Measurements from ENCODE around the gene PPP2R2B. TPM values are rescaled to one million over a fixed set of nuclear protein-coding genes. Genes with fewer than 3 reads are reported as not detected.
A peak's percentile ranks its signal among the peaks of the same experiment; 100 is the strongest.
"Not testable (repeated sequence)": the region's sequence is repeated elsewhere in the genome, so short reads cannot be mapped to it uniquely, and the experiment has no call there.

Gene PPP2R2B
- total RNA-seq, 1 donor from 2014 or later = 0.03 TPM

DNA sequence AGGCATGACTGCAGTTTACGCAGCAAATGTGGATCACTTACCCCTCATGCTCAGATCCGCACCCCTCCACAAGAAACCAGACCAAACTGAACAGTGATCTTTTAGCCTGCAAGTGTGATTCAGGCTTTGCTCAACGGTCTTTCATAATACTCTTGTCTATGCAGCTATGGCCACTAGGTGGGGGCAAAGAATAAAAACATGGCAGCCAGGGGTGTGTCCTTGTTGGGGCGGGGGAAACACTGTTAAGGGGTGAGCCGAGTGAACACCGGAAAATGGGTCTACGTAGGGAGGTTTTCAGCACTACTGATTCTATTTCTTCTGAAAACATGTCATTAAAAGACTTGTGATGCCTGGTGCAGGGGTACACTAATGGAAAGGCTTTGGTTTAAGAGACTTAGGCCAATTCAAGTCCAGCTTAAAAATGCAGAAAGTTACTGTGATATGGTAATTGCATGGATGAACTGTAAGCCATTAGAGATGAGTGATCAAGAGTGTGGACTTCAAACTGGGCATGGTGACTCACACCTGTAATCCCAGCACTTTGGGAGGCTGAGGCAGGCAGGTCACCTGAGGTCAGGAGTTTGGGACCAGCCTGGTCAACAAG lies 312.7 kb downstream of the PPP2R2B start:
- peak; percentile 95 for ATAC-seq
- peak; percentile 47 for DNase-seq (ENCODE audit: low spot score)

DNA sequence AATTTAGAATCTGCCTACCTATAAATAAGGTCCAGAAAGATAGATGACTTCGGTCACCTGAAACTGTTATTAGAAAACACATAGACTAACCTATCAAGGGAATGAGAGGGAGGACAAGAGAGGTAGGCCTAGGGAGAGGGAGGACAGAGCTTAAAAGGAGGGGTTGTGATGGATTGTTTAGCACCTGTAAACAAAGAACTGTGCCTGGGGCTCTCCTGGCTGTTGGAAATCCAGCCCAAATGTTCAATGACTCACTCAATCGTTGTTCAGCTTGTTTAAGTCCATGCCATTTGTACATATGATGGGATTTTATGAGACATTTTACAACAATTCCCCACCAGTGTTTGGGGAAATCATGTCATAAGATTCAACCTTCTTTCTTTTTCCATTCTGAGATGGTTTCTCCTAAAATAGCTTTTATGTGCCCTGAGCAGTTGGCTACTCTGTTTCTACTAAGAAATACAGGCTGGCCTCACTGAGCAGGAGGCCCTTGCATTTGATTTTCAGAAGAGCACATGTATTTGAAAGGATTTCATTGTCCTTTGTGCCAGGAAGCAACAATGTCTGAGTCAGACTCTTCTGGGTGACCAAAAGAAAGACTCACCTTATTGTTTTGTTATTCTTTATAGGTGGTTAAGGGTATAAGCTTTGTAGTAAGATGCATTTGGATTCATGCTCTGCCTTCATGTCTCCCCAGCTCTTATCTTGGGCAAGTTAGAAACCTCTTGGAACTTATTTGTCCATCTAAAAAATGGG lies 314.4 kb downstream of the PPP2R2B start:
- no peak for ATAC-seq
- DNase-seq (ENCODE audit: low spot score) = no peak

DNA sequence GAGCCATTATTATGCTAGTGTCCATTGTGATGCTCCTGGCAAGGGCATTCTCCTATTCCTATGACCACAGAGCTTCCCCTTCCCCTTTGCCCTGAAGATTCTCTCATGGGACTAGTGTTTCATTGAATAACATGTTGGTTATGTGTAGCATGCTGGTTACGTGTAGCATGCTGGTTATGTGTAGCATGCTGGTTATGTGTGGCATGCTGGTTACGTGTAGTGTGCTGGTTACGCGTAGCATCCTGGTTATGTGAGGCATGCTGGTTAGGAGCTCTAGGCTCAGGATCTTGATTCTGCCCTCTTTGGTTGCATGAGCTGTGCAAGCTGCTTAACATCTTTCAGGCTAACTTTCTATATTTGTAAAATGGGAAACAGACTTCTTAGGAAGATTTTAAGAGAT lies 316.1 kb downstream of the PPP2R2B start:
- DNase-seq (ENCODE audit: low spot score) = no peak
- no peak for ATAC-seq

DNA sequence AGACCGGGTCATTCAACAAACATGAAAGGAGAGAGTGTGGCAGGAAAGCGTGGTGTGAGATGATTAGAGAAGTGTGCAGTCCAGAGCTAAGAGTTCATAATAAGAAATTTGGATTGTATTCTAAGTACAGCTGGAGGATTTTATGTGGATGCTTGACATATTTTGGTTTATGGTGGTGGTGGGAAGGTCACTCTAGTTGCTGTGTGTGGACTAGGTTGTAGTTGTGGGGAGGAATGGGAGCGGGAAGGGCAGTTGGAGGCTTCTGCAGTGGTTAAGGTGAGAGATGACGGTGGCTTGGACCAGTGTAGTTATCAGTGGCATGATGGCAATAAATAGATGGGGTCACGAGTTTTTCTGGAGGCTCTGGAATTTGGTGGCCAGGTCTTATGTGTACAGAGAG lies 316.8 kb downstream of the PPP2R2B start:
- ATAC-seq = no peak
- no peak for DNase-seq (ENCODE audit: low spot score)

GRCh38 chr5:146560205-146560812 lies 318.2 kb downstream of the PPP2R2B start:
- DNase-seq (ENCODE audit: low spot score) = no peak
- ATAC-seq = no peak

- not testable (repeated sequence) for ATAC-seq; DNase-seq (ENCODE audit: low spot score)
Measured at GRCh38 chr5:146556884-146557283, 321.7 kb downstream of the PPP2R2B start.

DNA sequence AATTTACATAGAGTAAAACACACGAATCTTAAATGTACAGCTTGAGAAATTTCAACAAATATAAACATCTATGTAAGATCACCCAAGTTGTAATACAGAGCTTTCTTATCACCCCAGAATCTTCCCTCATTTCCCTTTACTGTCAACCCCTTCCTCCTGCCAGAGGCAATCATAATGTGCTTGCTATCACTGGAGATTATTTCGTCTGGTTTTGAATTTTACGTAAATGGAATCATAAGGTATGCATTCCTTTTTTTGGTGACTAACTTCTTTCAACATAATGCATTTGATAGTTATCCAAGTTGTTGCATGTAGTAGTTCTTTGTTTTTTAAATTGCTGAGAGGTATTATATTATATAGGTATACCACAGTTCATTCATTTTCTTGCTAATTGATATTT lies 325.1 kb downstream of the PPP2R2B start:
- ATAC-seq (no peak), DNase-seq (ENCODE audit: low spot score) (no peak)

GRCh38 chr5:146549615-146550014 lies 328.9 kb downstream of the PPP2R2B start:
- DNase-seq (ENCODE audit: low spot score) (no peak), ATAC-seq (no peak)

- no peak for DNase-seq (ENCODE audit: low spot score)
- no peak for ATAC-seq
Measured at GRCh38 chr5:146548781-146549449, 329.6 kb downstream of the PPP2R2B start.

DNA sequence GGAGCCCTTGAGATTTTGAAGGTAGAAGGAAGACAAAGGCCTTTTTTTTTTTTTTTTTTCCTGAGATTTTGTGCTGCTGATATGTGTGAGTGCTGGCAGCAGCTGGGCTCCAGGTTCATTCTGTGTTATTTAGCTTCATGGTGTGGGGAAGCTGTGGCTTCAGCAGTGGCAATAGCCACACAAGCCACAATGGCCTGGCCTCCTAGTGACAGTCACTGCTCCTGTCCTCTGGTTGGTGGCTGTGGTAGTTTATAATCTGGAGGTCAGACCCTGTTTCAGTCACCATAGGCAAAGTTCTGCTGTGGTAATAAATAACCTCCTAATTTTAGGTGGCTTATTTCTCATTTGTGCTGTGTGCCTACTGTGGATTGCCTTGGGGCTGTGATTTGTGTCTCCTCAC lies 334.3 kb downstream of the PPP2R2B start:
- ATAC-seq = no peak
- DNase-seq (ENCODE audit: low spot score) = no peak

- DNase-seq (ENCODE audit: low spot score) = peak; percentile 79
- peak; percentile 100 for ATAC-seq
Measured at GRCh38 chr5:146541958-146542849, 336.4 kb downstream of the PPP2R2B start.

DNA sequence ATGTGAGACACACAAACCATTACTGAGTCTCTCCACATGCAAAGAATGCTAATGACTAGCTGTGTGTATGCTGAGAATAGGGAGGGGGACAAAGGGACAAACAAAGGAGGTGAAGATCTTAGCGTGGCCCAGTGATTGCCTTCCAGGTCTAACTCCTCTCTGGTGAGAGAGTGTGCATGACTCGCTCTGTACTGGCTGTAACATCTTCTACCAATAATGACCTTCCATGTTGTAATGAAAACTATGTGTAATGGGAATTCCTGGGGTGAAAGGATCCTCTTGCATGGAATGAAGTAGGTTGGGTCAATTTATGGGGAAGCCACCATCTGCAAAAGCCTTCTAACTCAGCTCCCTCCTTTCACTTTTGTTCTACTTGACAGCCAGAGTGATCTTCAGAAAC lies 338.1 kb downstream of the PPP2R2B start:
- DNase-seq (ENCODE audit: low spot score) = no peak
- ATAC-seq = no peak

DNA sequence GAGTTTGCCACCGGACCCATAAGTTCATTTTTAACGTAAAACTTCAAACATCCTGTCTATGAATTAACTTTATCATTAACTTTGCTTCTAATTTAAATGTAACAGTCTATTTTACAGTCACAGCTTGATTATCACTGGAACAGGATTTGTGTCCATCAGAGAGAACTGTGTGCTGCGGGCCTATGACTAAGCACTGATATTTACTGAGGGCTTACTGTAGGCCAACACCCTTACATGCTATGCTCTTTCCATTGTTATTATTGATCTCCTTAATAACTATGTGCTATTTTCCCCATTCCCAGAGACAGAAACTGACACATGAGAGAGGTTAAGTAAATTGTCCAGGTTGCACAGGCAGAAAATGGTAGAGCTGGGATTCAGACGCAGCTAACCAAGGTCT lies 338.6 kb downstream of the PPP2R2B start:
- ATAC-seq = no peak
- DNase-seq (ENCODE audit: low spot score) = no peak

GRCh38 chr5:146538432-146538831 lies 340.1 kb downstream of the PPP2R2B start:
- DNase-seq (ENCODE audit: low spot score) = no peak
- no peak for ATAC-seq

- DNase-seq (ENCODE audit: low spot score) (no peak), ATAC-seq (no peak)
Measured at GRCh38 chr5:146533882-146534281, 344.7 kb downstream of the PPP2R2B start.

- DNase-seq (ENCODE audit: low spot score) = peak; percentile 71
- peak; percentile 99 for ATAC-seq
Measured at GRCh38 chr5:146533260-146533857, 345.2 kb downstream of the PPP2R2B start.
